HFF-Myc (cell line): ENCODE results near the gene PNLDC1.

Source experiments
- DNase-seq: peaks from one replicate; pipeline ENCODE4 v3.0.0-alpha.2; 2011; ENCODE audit warnings: low read depth; ENCODE audit errors: extremely low read depth
- H3K4me3 ChIP-seq: replicated peaks from 2 replicates; pipeline ENCODE4 v1.5.1; 2011; ENCODE audit warnings: low read depth, mild to moderate bottlenecking, control low read depth, low read length
- CTCF ChIP-seq: IDR thresholded peaks from 2 replicates; pipeline ENCODE4 v1.5.1; 2012; ENCODE audit warnings: mild to moderate bottlenecking, low read depth, low read length, control low read depth; ENCODE audit errors: missing control alignments

The PNLDC1 gene

GRCh38 chr6:159800141-159800865, at the start of gene PNLDC1:
Gene PNLDC1, plus strand, starts transcription at chr6:159800276. Its CDS starts 32 bp downstream, at chr6:159800308.
- DNase-seq: no peak
- no peak for TF ChIP-seq CTCF
- no peak within 1 kb of the TSS for H3K4me3 ChIP-seq

- no peak for TF ChIP-seq CTCF
- no peak for DNase-seq
Measured at GRCh38 chr6:159751448-159751847, 48.6 kb upstream of the PNLDC1 start.

GRCh38 chr6:159753081-159753872, 46.8 kb upstream of the PNLDC1 start:
- DNase-seq: no peak
- no peak overlapping the region for H3K4me3 ChIP-seq
- no peak for TF ChIP-seq CTCF

More at GRCh38 chr6:159751448-159751847, 48.6 kb upstream of the PNLDC1 start:
- no peak overlapping the region for H3K4me3 ChIP-seq

- TF ChIP-seq CTCF: no peak
- H3K4me3 ChIP-seq: no peak overlapping the region
- DNase-seq: no peak
Measured at GRCh38 chr6:159754401-159754800, 45.7 kb upstream of the PNLDC1 start.

GRCh38 chr6:159754959-159755914, 44.8 kb upstream of the PNLDC1 start:
- DNase-seq: no peak
- H3K4me3 ChIP-seq: no peak overlapping the region
- TF ChIP-seq CTCF: no peak

GRCh38 chr6:159756508-159756907, 43.6 kb upstream of the PNLDC1 start:
- DNase-seq: no peak
- no peak for TF ChIP-seq CTCF
- no peak overlapping the region for H3K4me3 ChIP-seq
